GM19043 (cell line): ENCODE data around the gene HOXC9.

Experiments
- ATAC-seq: cut with Tn5 transposase; IDR thresholded peaks from one replicate; pipeline ENCODE4 v1.9.1; 2021; ENCODE audit warnings: low read depth; ENCODE audit not compliant: unreplicated experiment

The HOXC9 gene

DNA sequence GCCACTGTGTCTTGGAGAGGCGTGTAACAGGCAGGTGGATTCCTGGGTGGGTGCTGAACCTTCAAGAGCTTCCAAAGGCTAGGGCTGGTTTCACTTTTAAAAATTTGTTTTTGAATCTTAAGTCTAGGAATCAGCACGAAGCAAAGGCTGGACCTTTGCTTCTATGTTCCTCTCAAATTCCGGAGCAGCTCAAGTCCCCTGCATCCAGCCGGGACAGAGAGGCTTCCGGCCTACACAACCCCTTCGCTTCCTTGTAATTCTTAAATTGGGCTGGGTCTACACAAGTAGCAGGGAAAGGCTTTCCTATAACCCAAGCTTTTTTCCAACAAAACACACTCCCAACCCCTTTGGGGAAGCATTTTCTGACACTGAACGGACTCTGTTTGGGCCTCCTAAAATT, 37.0 kb upstream of the HOXC9 start:
- ATAC-seq = no peak

DNA sequence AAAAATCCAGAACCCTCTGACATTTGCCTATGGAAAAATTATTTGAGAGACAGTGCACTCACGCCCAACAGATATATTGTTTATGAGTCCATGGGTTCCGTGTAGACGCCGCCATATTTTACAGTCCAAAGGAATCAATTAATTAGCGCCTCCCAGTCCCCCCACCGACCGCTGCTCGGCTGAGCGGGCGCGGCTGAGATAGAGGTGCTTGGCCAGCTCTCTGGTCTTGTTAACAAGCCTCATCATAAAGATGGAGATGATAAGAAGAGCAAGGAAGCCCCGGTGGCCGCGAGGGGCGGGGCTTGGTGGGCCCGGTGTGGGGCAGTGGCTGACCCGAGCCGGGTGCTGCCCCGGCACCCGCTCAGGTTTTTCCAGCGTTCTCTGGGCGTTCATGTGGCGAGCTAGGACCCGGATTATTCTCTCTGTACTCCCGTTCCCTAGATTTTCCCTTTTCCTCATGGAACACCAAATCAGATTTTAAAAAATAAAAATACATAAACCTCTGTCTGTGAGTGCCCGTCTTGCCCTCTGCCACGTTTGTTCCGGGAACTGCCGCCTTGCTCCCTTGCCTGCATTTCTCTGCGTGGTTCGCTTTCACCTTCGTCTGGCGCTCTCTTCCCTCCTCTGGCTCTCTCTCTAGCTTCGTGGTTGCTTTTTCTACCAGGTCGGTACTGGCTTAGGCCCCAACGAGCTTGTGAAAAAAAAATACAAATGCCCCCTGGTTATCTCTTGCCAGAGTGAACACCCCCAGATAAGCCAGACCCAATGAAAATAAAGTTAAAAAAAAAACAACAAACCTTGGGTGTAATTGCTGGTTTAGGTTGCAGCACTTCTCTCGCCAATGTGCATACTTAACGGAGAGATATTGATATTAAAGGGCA, 36.3 kb upstream of the HOXC9 start:
- ATAC-seq = no peak

DNA sequence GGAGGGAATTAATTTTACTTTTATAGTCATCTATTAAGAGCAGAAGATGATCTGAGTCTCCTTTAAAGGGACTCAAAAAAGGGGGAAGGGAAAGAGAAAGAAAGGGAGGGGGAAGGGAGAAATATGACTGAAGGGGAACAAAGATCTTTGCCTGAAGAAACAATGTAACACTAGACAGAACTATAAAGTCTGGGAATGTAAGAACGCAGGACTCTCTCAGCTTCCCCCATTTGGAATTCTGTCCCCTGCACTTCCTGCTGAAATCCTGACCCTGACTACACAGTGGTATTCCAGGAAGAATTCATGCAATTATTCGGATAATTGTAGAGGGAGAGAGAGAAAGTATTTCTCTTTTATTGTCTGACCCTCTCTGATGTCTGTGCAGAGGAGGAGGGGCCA, 35.6 kb upstream of the HOXC9 start:
- no peak for ATAC-seq

DNA sequence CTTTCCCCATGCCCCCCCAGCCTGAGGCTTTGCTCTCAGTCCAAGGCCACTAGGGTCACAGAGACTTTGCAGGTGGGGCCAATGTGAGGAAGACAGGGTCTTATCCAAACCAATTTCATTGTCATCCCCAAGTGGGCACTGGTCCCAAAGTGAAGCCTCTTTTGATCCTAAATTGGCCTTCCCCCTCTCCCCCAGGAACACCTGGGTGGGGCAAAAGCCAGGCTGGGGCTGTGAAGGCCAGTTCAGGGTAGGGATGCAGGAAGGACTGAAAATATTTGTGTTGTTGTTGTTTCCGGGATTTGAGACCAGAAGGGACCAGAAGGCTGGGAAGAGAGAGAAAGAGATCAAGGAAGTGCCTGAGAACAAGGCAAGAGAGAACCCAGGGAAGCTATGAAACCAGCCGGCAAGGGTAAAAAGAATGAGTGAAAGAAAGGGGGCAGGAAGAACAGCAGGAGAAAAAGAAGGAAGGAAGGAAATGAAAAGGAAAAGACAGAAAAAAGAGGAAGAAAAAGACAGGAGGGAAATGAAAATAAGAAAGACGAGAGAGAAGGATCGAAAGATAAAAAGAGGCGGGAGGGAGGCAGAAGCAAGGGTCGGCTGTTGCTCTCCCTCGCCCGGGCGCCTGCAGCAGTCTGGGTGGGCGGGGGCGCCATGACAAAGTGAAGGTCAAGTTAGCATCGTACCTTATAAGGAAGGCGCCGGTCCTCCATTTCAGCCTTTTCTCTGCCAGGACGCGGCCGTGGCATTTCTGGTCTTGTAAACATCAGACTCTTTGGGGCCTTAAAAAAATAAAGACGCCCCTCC, 34.5 kb upstream of the HOXC9 start:
- no peak for ATAC-seq

DNA sequence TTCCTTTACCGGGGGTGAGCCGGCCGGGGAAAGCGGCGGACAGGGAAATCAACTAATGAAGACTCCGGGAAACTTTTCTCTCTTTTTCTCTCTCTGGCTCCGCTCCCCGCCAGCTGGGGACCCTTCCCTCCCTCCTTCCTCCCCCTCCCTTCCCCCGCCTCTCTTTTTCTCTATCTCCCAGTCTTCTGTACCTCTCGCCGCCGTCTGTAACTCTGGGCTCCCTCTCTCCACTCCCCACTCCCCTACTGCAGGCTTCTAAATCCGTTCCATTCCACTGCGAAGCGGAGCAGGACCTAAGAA, 33.9 kb upstream of the HOXC9 start:
- no peak for ATAC-seq

DNA sequence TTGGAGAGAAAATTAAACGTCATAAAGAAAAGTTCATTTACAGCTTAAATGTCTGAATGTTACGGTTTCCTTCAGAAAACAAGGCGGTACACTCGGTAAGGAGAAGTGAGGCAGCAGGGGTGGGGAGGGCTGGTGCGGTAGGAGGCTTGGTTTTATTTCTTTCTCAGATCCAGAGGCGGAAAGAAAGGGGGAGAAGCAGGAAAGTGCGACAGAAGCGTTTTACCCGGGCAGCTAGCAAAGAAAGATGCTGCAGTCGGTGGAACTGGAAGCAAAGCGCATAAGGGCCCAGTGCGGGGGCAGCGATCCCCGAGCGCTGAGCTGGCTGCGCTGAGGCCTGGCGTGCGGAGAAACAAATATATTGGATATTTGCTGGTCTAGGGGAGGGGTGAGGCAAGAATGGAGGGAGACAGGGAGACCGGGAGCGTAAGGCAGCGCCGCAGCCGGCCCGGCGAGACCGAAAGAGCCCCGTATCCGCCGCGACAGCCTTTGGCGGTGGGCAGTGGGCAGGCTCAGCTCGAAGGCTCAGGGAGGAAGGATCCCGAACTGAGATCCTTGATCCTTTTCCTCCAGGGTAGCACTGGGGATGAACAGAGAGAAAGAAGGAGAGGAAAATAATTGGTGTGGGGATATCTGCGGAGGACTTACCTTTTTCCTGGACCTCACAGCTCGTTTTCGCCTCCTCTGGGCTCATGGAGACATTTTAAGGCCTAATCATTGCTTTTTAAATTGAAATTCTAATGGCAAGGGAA, 33.4 kb upstream of the HOXC9 start:
- ATAC-seq = no peak

DNA sequence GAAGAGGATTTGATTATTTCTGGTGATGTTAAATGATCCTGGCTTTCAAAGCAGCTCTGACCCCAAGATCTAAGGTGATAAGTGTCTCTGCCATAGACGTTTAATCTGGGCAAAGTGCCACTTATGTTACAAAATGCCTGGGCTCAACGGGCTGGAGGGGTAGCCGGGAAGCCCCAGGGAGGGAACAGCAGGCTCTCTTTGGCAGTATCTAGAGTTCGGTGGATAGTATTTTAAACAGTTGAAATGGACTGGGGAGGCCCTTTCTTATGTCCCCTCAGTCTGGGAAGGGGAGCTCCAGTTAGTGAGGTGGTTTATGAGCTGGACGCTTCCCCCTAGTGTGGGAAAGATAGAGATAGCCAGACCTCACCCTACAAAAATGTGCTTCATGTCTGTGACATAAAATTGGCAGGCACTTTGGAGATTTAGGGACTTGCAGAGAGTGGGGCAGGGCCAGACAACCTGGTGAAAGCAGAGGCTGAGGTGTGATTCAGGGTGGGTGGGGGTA, 32.5 kb upstream of the HOXC9 start:
- no peak for ATAC-seq

DNA sequence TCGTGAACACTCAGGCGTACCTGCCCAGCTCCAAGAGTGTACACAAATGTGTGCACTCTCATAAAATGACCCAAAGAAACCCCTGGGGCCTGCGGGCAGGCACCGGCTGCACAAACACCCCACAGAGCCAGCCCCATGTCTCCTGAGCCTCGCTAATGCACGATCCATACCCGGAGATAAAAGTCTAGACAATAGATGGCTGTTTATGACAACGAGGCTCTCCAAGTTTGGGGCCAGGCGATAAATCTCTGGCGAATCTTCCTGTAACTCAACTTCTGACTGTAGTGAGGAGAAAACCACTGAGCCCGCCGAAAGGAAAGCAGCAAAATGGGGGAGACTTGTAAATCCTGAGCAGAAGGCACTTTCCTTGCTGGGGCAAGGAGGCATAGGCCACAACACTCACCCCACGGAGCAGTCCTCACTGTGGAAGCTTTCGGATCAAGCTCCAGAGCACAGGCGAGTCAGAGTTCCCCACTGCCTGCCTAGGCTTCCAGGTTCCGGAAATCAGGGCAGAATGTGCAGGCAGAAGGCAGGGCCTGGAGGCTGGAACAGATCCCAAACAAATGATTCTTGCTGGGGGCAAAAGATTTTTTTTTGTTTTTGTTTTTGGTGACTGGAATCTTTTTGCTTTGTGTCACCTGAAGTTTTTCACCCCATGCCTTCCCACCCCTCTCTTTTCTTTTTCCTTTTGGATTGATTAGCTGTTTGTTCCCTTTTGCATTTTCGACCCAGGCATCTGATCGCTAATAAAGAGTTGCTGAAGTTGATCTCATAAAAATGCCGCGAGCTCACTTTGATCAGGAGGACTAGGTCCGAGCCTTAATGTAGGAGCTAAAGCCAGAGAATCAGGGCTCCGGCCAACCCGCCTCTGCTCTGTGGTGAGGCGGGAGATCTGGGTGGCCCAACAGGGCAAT, 31.5 kb upstream of the HOXC9 start:
- ATAC-seq = no peak

DNA sequence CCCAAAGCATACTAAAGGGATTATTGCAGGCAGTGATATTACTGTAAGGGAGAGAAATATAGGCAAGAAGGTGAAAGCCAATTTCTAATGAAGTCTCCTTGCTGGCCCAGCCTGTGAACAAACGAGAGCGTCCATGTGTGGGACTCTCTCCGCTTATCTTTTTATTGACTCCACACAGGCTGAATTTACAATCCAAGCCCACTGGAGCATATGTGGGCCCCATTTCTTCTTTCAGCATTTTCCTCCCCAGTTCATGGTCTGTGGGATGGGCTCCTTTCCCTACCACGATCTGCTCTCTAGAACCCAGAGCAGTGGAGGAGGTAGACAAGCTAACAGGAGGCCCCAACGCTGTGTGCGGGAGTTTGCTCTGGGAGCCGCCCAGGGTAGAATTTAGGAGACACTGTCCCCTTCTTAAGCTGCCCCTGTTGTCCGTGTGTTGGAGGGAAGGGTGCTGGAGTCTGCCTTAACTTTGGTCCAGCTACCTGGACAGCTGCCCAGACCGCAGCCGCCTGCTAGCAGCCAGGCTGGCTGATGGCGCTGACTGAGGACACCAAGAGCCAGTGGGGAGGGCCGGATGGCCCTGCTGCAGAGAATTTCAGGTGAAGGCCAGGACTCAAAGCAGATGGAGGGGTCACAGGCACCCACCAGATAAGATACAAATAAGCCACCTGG, 30.2 kb upstream of the HOXC9 start:
- no peak for ATAC-seq

DNA sequence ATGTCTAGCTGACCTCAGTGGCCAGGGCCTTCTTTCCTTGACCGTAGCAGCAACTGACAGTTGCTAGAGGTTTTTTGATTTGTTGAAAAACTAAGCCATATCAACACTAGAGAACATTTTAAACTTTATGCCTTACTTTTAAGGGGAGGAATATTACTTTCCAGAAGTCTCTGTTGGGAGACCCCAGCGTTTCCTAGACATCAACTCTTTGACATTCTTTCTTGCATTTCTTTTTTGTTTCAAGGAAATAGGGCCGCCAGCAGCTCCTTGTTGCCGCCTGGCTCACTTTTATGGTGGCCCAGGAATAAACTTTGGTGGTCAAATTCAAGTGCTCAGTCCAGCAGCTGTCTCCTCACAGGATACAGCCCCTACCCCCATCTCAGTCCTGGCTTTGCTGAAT, 29.5 kb upstream of the HOXC9 start:
- no peak for ATAC-seq

DNA sequence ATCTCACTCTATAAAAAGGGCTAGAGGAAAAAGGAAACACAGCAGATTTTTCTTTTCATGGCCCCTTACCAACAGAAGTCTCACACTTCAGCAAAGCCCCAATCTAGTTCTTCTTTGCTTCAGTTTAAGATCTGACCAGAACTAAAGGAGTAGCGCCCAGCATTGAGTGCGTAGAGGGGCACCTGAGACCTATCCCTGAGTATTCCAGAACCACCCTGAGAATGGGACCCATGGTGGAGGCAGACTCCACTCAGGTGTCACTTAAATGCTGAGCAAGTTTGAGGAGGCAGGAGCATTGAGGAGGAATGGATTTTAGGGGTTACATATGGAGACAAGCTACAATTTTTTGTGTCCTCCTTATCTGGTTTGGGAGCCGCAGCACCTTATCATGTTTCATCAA, 28.8 kb upstream of the HOXC9 start:
- no peak for ATAC-seq

DNA sequence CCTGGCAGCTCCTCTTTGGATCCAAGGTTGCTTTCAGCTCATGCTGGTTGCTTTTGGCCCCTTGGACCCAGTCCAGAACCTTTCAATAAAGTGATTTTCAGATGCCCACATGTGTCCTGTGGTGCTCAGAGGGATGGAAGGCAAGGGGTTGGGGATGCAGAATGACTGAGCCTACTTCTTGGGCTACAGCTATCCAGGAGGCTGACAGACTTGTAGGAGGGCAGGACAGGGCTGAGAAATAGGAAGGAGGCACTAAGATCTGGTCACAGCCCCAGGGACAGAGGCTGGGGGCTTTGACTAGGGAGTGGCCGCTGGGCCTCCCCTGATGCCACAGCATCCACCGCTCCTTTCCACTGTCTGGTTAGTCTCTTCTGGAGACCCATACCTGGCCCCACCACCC, 28.3 kb upstream of the HOXC9 start:
- ATAC-seq = no peak

DNA sequence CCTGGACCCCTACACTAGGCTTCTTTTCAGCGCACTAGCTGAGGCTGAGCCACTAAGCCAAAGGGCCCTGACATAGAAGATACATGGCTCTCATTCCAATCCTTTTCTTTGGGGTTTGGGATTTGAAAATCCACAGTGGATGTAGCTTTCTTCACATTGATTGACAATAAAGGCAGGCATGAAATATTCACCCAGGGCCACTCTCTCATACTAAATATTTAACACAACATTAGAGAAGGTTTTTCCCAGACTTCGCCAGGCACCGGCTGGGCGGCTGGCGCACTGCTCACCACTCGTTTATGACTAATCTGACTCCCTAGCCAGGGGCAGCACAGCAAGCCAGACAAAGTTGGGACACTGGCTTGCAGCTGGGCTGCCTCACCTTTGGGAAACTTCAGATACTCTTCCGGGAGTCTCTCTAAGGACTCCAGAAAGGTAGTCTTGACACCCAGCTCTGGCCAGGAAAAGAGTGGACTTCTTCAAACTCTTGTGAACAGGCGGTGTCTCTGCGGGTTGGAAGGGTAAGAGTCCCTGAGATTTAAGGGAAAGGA, 27.7 kb upstream of the HOXC9 start:
- ATAC-seq = no peak

DNA sequence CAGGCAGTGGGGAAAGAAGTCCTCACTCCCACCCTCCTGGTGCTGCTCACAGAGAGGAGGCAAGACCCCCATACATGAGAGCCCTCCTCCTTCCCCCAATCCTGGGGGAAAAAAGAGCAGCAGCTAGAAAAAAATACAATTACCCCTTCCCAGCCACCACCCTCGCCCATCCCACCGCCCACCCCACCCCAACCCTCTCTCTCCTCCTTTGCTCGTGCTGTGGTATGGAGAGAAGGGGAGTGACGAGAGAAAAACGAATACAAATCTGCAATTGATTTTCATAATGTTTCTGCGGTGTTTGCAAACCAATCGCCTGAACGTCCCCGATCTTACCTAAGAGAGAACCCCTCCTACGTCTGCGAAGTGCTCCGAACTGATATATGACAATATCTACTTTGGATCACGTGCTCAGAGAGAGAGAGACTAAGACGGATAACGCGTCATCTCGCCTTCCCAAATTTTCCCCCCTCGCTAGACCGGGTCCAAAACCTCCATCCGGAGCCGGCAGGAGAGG, 27.2 kb upstream of the HOXC9 start, which contains the start of gene HOXC11:
TSS of gene HOXC11 (plus strand) at position 405 of the 514 bp plus-strand sequence. CDS start 116 bp downstream, outside the sequence.
- ATAC-seq = no peak

DNA sequence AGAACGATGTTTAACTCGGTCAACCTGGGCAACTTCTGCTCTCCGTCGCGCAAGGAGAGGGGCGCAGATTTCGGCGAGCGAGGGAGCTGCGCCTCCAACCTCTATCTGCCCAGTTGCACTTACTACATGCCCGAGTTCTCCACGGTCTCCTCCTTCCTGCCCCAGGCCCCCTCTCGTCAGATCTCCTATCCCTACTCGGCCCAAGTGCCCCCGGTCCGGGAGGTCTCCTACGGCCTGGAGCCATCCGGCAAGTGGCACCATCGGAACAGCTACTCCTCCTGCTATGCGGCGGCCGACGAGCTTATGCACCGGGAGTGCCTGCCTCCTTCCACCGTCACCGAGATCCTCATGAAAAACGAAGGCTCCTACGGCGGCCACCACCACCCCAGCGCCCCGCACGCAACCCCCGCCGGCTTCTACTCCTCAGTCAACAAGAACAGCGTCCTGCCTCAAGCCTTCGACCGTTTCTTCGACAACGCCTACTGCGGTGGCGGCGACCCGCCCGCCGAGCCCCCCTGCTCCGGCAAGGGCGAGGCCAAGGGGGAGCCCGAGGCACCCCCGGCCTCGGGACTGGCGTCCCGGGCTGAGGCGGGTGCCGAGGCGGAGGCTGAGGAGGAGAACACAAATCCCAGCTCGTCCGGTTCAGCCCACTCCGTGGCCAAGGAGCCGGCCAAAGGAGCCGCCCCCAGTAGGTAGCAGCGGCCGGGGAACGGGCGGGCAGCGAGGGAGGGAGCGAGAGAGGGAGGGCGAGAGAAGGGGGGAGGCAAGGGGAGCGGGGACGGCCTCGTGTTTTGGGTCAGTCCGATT, 26.5 kb upstream of the HOXC9 start:
- ATAC-seq = no peak

DNA sequence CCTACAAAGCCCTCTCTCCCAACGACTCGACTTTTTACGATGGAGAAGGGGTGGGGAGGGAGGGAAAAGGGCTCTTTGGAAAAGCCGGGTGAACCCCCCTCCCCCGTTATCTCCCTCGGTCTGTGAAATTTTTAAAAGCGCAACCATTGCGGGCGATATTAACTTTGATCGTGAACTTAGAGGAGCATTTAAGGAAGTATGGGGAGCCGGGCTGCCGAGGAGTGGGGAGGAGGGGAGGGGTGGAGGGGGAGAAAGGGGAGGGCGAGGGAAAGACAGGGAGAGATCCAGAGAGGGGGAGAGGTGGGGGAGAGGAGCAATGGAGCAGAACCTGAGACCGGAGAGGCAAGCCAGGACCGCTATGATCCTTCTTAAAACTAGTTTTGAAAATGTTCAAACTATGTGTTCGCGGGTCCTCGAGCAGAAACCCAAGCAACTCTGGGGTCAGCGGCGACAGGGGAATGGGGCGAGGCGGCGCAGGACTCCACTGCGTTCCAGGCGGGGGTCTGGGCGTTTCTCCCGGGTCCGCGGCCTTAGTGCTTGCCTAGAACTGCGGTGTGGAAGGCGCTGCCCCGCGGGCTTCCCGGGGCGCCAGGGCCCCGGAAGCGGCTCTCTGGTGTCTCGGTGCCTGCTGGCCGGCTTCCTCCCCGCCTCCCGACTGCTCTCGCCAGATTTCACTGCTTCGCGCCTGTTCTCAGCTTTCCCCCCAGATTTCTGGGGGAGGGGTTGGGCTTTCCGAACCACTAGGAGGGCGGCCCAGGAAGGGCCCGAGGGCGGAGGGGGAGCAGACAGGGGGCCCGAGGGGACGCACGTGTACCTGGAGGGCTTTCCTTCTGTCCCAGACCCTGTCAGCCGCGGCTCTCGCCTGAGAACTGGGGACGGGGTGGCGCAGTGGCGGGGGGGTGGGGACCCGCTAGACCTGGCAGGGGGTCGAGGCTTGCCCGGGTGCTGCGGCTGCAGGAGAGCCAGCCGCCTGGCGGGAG, 25.6 kb upstream of the HOXC9 start, which contains the start of gene HOTAIR:
TSS of gene HOTAIR (minus strand) at position 871 of the 980 bp plus-strand sequence.
- no peak for ATAC-seq

DNA sequence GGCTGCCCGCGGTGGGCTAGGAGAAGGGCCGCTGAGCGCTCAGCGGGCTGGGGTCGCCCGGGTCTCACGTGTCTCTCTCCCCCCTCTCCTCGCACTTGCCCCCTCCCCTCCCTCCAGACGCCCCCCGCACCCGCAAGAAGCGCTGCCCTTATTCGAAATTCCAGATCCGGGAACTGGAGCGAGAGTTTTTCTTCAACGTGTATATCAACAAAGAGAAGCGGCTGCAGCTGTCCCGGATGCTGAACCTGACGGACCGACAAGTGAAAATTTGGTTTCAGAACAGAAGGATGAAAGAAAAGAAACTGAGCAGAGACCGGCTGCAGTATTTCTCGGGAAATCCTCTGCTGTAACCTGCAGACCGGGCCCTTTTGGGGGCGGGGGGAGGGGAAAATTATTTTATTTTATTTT, 24.9 kb upstream of the HOXC9 start:
- ATAC-seq = no peak
